HuH-7.5 (cell line): ENCODE data around the gene LAMTOR4.
"Not testable (repeated sequence)": the region's sequence is repeated elsewhere in the genome, so short reads cannot be mapped to it uniquely, and the experiment has no call there.

ENCODE experiments used
- DNase-seq: peaks from one replicate; pipeline ENCODE4 v3.0.0; 2011; ENCODE audit warnings: low spot score

Gene LAMTOR4

DNA sequence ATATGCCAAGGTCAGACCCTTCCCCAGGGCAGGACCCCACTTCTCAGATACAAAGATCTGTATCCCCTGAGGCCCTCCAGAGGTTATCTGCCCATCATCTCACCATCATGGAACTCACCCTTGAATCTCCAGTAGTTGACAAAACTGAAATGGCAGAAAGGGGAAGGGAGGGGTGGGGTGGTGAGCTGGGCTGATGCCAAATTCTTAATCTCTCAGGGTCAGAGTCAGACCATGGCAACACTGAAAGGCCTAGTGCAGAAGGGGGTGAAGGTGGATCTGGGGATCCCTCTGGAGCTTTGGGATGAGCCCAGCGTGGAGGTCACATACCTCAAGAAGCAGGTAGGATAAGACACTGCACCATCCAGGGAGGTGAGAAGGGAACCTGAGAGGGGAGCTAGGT lies 26.1 kb upstream of the LAMTOR4 start:
- no peak for DNase-seq

DNA sequence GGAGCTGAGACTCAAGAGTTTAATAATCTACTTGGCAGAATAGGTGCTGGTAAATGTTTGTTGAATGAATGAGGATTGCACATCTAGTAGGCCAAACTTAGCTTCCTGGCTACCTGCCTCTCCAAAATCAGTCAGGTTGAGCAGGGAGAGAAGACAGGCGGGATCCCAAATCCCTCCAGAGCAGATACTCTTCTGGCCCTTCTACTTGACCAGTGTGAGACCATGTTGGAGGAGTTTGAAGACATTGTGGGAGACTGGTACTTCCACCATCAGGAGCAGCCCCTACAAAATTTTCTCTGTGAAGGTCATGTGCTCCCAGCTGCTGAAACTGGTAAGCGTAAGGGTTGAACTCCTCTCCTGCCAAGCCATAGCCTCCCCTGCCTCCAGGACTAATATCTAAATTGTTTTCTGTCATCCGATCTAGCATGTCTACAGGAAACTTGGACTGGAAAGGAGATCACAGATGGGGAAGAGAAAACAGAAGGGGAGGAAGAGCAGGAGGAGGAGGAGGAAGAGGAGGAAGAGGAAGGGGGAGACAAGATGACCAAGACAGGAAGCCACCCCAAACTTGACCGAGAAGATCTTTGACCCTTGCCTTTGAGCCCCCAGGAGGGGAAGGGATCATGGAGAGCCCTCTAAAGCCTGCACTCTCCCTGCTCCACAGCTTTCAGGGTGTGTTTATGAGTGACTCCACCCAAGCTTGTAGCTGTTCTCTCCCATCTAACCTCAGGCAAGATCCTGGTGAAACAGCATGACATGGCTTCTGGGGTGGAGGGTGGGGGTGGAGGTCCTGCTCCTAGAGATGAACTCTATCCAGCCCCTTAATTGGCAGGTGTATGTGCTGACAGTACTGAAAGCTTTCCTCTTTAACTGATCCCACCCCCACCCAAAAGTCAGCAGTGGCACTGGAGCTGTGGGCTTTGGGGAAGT lies 24.2 kb upstream of the LAMTOR4 start:
- DNase-seq: no peak

DNA sequence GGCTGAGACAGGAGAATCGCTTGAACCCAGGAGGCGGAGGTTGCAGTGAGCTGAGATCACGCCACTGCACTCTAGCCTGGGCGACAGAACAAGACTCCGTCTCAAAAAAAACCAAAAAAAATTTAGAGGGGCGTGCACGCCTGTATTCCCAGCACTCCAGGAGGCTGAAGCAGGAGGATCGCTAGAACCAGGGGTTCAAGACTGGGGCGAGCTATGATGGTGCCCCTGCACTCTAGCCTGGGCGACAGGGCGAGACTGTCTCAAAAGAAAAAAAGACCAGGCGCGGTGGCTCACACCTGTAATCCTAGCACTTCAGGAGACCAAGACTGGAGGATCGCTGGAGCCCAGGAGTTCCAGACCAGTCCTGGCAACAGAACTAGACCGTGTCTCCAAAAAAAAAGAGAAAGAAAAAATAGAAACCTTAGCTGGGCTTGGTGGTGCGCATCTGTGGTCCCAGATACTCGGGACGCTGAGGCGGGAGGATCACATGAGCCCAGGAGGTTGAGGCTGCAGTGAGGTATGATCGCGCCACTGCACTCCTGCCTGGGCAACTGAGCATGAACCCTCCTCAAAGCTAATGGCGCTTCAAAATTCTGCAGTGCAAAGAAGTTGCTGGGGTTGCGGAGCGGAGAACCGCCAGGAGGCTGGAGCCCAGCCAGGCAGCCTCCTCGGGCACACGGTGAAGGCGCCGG lies 22.3 kb upstream of the LAMTOR4 start:
- DNase-seq: no peak

DNA sequence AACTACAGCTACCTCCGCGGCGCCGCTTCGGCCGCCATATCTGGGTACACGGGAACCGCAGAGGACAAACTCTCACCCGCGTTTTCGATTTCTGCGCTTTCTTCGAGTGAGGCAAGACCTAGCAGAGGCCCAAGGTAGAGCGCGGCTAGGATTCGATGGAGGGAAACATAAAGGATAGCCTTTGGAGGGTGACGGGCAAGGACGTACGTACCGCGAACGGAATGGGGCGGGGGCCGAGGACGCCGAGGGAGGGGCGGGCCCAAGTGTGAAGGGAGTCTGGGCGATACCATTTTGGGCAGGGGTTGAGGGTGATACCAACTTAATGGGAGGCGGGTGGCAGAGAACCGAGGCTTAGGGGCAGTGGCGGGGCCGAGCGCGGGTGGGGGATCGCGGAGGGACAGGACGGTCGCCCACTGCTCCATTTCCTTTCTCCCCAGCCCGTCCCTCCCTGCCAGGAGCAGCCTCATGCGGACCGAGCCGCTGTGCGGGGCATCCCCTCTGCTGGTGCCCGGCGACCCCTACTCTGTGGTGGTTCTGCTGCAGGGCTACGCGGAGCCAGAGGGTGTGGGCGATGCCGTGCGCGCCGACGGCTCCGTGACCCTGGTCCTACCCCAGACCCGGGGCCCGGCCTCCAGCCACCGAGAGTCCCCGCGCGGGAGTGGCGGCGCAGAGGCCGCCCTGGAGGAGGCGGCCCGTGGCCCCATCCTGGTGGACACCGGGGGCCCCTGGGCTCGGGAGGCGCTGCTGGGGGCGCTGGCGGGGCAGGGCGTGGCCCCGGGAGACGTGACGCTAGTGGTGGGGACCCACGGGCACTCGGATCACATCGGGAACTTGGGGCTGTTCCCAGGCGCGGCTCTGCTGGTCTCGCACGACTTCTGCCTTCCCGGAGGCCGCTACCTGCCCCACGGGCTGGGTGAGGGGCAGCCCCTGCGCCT lies 21.5 kb upstream of the LAMTOR4 start, which contains the start of gene MBLAC1:
MBLAC1 (plus strand) TSS at position 37 of the 935 bp plus-strand sequence; CDS start at position 466, 429 bp downstream.
- peak; percentile 88 for DNase-seq

DNA sequence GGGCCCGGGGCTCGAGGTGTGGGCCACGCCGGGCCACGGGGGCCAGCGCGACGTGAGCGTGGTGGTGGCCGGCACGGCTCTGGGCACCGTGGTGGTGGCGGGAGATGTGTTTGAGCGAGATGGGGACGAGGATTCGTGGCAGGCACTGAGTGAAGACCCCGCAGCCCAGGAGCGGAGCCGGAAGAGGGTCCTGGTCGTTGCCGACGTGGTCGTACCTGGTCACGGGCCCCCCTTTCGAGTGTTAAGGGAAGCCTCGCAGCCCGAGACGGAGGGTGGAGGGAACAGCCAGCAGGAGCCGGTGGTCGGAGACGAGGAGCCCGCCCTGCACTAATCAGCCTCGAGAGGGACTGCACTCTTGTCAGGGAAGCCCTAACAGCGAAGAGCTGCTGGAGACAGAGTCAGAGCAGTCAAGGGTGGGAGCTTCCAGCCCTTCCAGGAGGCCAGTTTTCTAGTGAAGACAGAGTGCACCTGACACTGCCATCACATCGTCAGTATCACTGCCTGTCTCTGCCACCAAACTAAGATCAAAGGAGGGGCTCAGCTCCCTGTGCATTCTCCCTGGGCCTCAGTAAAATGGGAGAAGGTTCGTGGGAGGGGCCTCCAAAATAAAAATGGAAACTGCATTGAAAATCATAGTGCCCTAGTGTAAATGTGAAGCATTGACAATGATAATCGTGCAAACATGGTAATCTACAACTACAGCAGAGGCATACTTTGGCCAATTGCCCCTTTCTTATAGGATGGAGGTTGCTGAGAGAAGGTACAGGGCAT lies 20.7 kb upstream of the LAMTOR4 start:
- DNase-seq: no peak

DNA sequence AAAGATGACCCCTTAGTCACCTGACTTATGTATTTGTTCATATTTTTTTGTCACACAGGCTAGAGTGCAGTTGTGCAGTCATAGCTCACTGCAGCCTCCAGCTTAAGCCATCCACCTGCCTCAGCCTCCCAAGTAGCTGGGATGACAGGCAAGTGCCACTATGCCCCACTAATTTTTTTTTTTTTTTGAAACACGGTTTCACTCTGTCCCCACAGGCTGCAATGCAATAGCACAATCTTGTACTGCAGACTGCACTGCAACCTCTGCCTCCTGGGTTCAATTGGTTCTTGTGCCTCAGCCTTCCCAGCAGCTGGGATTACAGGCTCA lies 20.1 kb upstream of the LAMTOR4 start:
- DNase-seq: no peak

DNA sequence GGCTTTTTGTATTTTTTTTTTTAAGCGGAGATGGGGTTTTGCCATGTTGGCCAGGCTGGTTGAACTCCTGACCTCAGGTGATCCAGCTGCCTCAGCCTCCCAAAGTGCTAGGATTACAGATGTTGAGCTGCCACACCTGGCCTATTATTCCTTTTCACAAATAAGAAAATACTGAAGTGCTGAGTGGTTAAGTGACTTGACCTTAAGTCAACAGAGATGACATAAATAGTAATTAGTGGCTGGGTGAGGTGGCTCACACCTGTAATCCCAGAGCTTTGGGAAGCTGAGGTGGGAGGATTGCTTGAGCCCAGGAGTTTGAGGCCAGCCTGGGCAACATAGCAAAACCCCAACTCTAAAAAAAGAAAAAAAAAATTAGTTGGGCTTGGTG lies 18.5 kb upstream of the LAMTOR4 start:
- not testable (repeated sequence) for DNase-seq

DNA sequence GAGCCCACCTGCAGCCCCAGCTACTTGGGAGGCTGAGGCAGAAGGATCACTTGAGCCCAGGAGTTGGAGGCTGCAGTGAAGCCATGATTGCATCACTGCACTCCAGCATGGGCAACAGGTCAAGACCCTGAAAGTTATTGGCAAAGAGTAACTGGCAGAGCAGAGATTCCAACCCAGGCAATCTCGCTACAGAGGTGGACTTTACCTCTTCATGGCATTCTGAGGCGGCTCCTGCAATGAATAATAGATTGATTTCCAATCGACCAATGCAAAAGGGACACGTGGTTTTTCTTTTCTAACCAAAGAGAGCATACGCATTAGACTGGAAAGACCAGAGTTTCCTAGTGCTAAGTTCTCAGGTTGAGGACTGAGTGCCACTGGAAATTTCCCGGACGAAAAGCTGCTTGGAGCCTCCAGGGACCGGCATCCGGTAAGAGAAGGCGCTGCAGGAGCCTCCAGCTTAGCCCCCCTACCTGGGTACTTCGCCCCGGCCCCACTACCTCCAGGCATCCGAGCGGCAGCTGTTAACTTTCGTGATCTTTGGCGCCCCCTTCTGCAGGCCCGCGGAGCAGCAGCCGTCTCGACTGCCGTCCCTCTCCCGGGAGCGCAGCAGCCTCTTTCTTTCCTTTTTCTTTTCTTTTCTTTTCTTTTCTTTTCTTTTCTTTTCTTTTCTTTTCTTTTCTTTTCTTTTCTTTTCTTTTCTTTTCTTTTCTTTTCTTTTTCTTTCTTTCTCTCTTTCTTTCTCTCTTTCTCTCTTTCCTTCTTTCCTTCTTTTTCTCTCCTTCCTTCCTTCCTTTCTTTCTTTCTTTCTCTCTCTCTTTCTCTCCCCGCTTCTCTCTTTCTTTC lies 17.9 kb upstream of the LAMTOR4 start:
- peak; percentile 84 for DNase-seq

DNA sequence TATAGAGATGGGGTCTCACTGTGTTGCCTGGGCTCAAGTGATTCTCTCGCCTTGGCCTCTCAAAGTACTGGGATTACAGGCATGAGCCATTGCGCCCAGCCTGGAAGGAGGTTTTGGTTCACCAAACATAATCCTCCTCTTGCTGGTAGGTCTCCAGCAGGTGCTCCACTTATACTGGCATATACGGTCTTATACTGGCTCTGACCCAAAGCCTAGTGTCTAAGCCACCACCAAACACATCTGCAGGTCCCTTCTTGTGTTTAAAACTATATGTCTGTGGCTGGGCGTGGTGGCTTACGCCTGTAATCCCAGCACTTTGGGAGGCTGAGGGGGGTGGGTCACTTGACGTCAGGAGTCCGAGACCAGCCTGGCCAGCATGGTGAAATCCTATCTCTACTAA lies 16.6 kb upstream of the LAMTOR4 start:
- no peak for DNase-seq

DNA sequence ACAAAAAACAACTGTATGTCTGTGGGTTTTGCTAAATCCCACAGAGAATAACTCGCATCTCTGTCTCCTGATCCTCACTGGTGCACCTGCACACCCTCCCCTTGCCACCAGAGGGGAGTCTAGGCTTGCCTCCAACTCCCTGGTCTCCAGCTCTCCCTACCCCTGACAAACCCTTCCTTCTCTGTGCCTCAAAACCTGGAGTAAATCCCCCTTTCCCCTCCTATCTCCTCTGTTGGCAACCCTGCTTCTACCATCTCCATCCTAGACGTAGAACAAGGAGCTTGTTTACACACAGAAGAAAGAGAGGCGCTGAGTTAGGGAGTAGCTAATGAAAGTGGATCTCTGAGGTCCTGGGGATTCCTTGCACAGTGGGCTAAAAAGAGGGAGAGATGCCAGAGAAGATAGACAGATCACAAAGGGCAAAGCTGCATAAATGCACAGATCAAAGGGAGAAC lies 16.0 kb upstream of the LAMTOR4 start:
- DNase-seq: peak; percentile 81

DNA sequence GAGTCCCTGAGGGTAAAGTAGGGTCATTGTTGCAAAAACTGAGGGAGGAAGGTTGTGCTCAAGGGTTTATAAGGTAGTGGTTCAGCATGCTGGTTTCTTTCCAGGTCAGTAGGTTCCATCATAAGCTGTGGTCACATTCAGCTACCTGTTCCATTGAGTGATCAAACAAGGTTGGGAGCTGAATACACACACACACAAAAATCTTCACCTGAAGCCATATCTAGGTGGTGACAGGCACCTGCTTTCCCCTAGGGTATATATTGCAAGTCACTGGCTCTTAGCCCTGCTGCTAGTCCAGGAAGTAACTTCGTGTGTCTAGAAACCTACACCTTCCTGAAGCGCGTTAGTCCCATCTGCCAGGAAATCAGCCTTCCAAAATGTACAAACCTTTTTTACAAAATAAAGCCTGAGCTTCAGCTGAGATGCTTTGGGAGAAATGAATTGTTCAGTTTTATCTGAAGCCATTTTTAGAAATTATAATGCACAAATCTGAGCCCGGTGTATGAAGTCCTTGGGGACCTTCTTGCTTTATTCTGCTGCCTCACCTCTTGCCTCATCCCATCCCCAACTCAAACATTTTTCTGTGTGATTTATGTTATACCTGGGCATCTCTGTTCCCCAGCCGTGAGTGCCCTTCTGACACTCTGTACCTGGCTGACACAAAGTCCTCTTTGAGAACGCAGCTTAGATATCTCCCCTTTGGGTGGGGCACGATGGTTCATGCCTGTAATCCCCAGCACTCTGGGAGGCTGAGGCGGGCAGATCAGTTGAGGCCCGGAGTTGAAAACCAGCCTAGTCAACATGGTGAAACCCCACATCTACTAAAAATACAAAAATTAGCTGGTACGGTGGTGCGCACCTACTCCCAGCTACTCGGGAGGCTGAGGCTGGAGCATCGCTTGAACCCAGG lies 10.6 kb upstream of the LAMTOR4 start:
- no peak for DNase-seq

DNA sequence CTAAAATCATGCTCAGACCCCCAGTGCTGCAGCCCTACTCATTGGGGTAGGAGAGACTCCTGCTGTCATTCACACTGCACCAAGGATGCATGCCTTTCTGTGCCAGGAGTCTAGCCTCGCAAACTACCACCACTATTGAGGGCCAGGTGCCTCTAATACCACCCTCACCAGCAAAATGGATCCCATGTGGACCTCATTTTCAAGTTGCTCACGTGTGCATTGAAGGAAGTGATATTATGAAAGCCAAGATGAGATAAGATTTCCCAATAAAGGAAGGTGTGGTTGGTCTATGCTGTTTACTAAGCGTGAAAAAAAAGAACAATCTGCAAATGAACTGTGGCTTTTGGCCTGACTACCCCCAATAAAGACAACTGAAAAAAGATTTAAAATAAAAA lies 7.2 kb upstream of the LAMTOR4 start:
- DNase-seq: no peak

DNA sequence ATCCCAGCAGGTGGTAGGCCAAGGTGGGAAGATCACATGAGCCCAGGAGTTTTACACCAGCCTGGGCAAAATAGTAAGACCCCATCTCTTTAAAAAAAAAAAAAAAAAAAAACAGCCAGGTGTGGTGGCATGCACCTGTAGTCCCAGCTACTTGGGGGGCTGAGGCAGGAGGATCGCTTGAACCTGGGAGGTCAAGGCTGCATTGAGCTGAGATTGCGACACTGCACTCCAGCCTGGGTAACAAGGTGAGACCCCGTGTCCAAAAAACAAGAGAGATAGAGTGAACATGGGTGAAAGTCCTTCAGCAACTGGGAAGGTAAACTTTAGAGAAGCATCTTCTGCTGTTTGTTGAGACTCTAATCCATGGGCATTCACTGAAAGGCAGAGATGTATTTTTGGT lies 6.3 kb upstream of the LAMTOR4 start:
- DNase-seq: no peak

DNA sequence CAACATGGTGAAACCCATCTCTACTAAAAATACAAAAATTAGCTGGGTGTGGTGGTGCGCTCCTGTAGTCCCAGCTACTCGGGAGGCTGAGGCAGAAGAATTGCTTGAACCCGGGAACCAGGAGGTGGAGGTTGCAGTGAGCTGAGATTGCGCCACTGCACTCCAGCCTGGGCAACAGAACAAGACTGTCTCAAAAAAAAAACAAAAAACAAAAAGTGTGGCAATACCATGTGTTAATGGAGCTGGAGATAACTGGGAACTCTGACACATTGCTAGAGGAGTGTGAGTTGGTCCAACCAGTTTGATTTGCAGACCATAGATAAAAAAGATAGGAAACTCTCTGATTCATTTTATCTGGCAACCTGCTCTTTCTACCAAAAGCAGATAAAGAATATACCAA lies 2.4 kb upstream of the LAMTOR4 start:
- DNase-seq: not testable (repeated sequence)

DNA sequence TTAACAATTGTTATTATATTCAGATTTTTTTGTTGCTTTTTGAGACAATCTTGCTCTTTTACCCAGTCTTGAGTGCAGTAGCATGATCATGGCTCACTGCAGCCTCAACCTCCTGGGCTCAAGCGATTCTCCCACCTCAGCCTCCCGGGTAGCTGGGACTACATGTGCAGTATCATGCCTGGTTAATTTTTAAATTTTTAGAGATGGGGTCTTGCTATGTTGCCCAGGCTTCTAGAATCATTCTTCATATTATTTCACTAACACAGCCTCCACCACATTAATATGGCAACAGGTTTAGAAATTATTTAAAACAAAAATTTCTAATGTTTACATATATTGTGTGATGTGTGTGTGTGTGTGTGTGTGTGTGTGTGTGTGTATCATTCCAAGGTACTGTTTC lies 1.4 kb upstream of the LAMTOR4 start:
- DNase-seq: no peak

DNA sequence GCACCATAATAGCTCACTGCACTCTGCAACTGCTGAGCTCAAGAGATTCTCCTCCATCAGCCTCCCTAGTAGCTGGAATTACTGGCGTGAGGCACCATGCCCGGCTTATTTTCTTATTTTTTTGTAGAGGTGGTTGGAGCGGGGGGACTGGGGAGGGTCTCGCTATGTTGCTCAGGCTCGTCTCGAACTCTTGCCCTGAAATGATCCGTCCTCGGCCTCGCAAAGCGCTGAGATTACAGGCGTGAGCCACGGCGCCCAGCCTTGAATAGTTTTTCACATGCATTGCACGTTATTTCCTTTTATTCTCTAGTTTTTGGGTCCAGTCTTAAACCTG lies 526 bp upstream of the LAMTOR4 start:
- DNase-seq: no peak

DNA sequence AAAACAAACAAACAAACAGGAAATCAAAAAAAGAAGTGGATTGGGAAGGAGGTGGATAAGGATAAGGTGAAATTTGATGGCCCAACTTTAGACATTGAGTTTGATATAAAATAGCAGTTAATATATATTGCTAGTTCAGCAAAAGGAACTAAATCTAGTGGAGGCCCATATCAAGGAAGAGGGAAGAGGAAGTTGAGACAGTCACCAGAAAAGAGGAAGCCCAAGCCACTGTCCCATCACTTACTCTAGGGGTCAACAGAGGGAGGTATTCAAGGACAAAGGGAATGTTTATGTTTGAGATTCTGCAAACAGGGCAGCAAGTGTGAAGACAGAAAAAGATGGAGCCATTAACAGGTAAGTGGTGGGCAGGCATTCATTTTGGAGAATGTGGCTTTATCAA lies 3.7 kb downstream of the LAMTOR4 start:
- DNase-seq: no peak

DNA sequence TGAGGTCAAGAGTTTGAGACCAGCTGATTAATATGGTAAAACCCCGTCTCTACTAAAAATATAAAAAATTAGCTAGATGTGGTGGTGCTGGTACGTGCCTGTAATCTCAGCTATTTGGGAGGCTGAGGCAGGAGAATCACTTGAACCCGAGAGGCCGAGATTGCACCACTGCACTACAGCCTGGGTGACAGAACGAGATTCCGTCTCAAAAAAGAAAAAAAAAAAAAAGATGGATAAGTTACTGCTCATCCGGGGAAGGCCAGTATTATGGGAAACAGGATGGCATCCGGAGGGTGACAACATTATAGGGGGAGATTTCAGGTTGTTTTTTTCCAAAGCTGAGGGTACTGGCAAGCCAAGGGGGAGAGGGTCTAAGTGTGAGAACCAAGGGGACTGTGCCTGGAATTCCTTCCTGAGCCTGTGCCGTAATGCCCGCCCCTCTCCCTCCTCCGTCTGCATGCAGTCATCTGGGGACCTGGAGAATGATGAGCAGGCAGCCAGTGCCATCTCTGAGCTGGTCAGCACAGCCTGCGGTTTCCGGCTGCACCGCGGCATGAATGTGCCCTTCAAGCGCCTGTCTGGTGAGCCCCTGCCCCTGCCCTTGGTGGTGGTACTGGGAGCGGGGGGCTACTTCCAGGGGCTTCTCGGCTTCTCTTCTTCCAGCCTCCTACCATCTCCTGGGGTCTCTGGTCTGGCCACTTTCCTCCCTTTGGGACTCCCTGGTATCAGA lies 4.4 kb downstream of the LAMTOR4 start:
- DNase-seq: no peak
